WTC11 (cell line): ENCODE data around the gene IRAK4. TPM values are rescaled to one million over a fixed set of nuclear protein-coding genes. Genes with fewer than 3 reads are reported as not detected.

Source experiments
- total RNA-seq: library from RNA; stranded (reverse); gene quantifications from 3 replicates; pipeline ENCODE4 v1.2.3, GENCODE V29; 2021

The IRAK4 gene
- total RNA-seq, 1 experiment from 2014 or later, result 6.5 TPM

Other genes starting within 250 kb of the IRAK4 start
- 6.0 to 7.4 TPM (median 7.2 TPM) in 3 replicates for gene ADAMTS20, start 206.7 kb upstream of the IRAK4 start, total RNA-seq
- 16.0 to 20.7 TPM (median 16.4 TPM) in 3 replicates for gene PUS7L, start 161 bp upstream of the IRAK4 start, total RNA-seq
- gene TWF1, start 47.4 kb downstream of the IRAK4 start, total RNA-seq, result 28.4 to 33.1 TPM (median 29.0 TPM) in 3 replicates
- gene TMEM117, start 77.1 kb downstream of the IRAK4 start, total RNA-seq, result 0.73 to 1.5 TPM (median 1.4 TPM) in 3 replicates